Measurements from ENCODE around the gene RPP21. TPM values are rescaled to one million over a fixed set of nuclear protein-coding genes. Genes with fewer than 3 reads are reported as not detected.
"Not testable (repeated sequence)": the region's sequence is repeated elsewhere in the genome, so short reads cannot be mapped to it uniquely, and the experiment has no call there.

Gene RPP21
- total RNA-seq, 4 donors from 2014 or later, result 40.5 to 86.6 (median 80.8) TPM

DNA sequence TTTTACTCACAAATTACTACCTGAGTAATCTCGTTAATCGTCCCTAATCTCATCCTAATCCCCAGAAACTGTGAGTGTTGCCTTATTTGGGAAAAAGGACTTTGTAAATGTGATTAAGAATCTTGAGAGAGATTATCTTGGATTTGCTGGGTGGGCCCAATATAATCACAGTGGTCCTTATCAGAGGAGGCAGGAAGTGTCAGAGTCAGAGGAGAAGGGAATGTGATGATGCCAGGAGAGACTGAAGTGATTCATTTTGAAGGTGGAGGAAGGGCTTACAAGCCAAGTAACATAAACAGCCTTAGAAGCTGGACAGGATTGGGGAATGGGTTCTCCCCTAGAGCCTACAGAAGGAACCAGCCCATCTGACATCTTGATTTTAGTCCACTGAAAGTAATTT is 16.7 kb downstream of the RPP21 start:
- Histone ChIP-seq H3K4me1 (no peaks in the 10 kb centered on the region), H3K36me3 (no peaks in the 10 kb centered on the region), H3K4me3 (no peak overlapping the region), H3K27me3 (peaks cover 0 to 17% of the 10 kb centered on the region in 2 donors), H3K27ac (no peak overlapping the region), H3K9me3 (no peaks in the 10 kb centered on the region)
- DNase-seq, result no peak
- TF ChIP-seq POLR2A (IDR thresholded peaks at IDR 0.05), result no peak
- TF ChIP-seq, protein P1, sequence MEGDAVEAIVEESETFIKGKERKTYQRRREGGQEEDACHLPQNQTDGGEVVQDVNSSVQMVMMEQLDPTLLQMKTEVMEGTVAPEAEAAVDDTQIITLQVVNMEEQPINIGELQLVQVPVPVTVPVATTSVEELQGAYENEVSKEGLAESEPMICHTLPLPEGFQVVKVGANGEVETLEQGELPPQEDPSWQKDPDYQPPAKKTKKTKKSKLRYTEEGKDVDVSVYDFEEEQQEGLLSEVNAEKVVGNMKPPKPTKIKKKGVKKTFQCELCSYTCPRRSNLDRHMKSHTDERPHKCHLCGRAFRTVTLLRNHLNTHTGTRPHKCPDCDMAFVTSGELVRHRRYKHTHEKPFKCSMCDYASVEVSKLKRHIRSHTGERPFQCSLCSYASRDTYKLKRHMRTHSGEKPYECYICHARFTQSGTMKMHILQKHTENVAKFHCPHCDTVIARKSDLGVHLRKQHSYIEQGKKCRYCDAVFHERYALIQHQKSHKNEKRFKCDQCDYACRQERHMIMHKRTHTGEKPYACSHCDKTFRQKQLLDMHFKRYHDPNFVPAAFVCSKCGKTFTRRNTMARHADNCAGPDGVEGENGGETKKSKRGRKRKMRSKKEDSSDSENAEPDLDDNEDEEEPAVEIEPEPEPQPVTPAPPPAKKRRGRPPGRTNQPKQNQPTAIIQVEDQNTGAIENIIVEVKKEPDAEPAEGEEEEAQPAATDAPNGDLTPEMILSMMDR (IDR thresholded peaks at IDR 0.05), result no peak

GRCh38 chr6:30363459-30363858 is 18.5 kb downstream of the RPP21 start:
- no peak overlapping the region for H3K27ac ChIP-seq
- no peak for TF ChIP-seq POLR2A (IDR thresholded peaks at IDR 0.05)
- TF ChIP-seq, protein P1 (IDR thresholded peaks at IDR 0.05), result no peak
- H3K36me3 ChIP-seq, result no peaks in the 10 kb centered on the region
- H3K4me1 ChIP-seq, result no peaks in the 10 kb centered on the region
- peaks cover 0 to 3% of the 10 kb centered on the region in 2 donors for H3K27me3 ChIP-seq
- no peak for DNase-seq
- no peak overlapping the region for H3K4me3 ChIP-seq
- H3K9me3 ChIP-seq, result no peaks in the 10 kb centered on the region

- no peak for TF ChIP-seq POLR2A (IDR thresholded peaks at IDR 0.05)
- TF ChIP-seq, protein P1 (IDR thresholded peaks at IDR 0.05), result peak in 1 of 6 experiments; percentile 19
- H3K9me3 ChIP-seq, result no peaks in the 10 kb centered on the region
- DNase-seq, result no peak
- H3K4me1 ChIP-seq, result no peaks in the 10 kb centered on the region
- no peak overlapping the region for H3K27ac ChIP-seq
- H3K4me3 ChIP-seq, result no peak overlapping the region
- H3K36me3 ChIP-seq, result no peaks in the 10 kb centered on the region
- H3K27me3 ChIP-seq, result peaks cover 0 to 3% of the 10 kb centered on the region in 2 donors
Observed at GRCh38 chr6:30364591-30364990, 19.6 kb downstream of the RPP21 start.

DNA sequence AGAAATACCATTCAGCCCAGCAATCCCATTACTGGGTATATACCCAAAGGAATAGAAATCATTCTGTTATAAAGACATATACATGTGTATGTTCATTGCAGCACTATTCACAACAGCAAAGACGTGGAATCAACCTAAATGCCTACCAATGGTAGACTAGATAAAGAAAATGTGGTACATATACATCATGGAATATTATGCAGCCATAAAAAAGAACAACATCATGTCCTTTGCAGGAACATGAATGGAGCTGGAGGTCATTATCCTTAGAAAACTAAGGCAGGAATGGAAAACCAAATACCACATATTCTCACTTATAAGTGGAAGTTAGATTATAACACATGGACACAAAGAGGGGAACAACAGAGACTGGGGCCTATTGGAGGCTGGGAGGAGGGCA is 24.3 kb downstream of the RPP21 start:
- H3K36me3 ChIP-seq, H3K27ac ChIP-seq, H3K4me3 ChIP-seq, H3K4me1 ChIP-seq, H3K27me3 ChIP-seq, H3K9me3 ChIP-seq, DNase-seq: not testable (repeated sequence)

DNA sequence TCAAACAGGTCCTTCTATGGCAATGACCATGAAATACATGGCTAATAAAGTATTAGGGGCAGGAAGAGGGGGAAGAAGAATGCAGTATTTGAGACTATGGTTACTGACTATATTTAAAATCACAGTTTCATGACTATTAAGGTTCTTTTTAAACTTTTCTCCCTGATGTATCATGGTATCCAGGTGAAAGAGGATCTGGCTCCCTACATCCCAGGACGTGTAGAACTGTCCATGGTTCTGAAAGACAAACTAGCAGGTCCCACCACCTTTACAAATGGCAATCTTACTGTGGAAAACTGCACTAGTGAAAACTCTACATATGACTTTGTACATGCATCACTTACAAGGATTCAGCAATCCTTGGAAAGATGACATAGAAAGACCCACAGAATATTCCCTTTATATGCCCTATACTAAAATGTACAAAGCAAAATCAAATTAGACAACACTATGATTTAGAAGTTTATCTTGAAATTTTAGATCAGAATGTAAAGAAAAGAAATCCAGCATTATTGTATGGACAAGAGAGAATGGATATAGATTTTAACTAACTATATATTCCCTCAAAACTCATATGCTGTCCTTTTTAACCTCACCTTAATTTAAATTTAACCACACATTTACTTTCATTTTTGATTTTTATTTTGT is 33.5 kb downstream of the RPP21 start:
- Histone ChIP-seq H3K27ac (no peak overlapping the region), H3K4me3 (no peak overlapping the region), H3K4me1 (no peaks in the 10 kb centered on the region), H3K36me3 (no peaks in the 10 kb centered on the region), H3K9me3 (no peaks in the 10 kb centered on the region), H3K27me3 (no peaks in the 10 kb centered on the region)
- TF ChIP-seq POLR2A (IDR thresholded peaks at IDR 0.05), result no peak
- TF ChIP-seq, protein P1 (IDR thresholded peaks at IDR 0.05), result no peak
- no peak for DNase-seq

DNA sequence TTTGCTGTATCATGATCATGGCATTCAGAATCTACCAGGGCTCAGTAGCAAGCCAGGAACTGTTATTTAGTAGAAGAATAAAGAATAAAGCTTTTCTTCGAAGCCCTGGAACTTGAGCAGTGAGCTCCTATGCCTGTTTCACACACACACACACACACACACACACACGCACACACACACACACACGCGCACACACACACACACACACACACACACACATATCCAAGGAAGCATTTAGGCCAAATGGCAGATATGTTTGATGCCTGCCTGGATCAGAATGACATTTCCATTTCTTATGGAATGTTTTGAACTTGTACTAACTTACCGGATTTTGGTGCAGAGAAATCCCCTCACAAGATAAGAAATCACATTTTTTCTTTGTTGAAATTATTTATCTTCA is 35.5 kb downstream of the RPP21 start:
- H3K36me3 ChIP-seq, result no peaks in the 10 kb centered on the region
- DNase-seq, result no peak
- no peaks in the 10 kb centered on the region for H3K4me1 ChIP-seq
- H3K27me3 ChIP-seq, result no peaks in the 10 kb centered on the region
- no peak overlapping the region for H3K27ac ChIP-seq
- no peak overlapping the region for H3K4me3 ChIP-seq
- TF ChIP-seq POLR2A (IDR thresholded peaks at IDR 0.05), result no peak
- TF ChIP-seq, protein P1 (IDR thresholded peaks at IDR 0.05), result no peak
- no peaks in the 10 kb centered on the region for H3K9me3 ChIP-seq
